ENCODE measurements around the gene ACOT8.
"Not testable (repeated sequence)": the region's sequence is repeated elsewhere in the genome, so short reads cannot be mapped to it uniquely, and the experiment has no call there.

Gene ACOT8

GRCh38 chr20:45886590-45887345, 29.6 kb upstream of the ACOT8 start:
- no peak for DNase-seq

GRCh38 chr20:45883100-45883469, 25.9 kb upstream of the ACOT8 start:
- DNase-seq: no peak

- DNase-seq: no peak
These were observed 25.4 kb upstream of the ACOT8 start for GRCh38 chr20:45882469-45883099.

- peak; percentile 99 for DNase-seq
These were observed 24.0 kb upstream of the ACOT8 start, which contains the start of gene ZSWIM1 for GRCh38 chr20:45880988-45881788. Gene ZSWIM1, plus strand, starts transcription at chr20:45881227. Its CDS starts 1,366 bp downstream, at chr20:45882593.

GRCh38 chr20:45878076-45878761, 21.0 kb upstream of the ACOT8 start:
- no peak for DNase-seq

GRCh38 chr20:45874576-45874975, 17.4 kb upstream of the ACOT8 start:
- no peak for DNase-seq

- not testable (repeated sequence) for DNase-seq
These were observed 16.9 kb upstream of the ACOT8 start for GRCh38 chr20:45874104-45874481.

GRCh38 chr20:45873409-45874103, 16.4 kb upstream of the ACOT8 start:
- DNase-seq: no peak

- no peak for DNase-seq
These were observed 15.4 kb upstream of the ACOT8 start for GRCh38 chr20:45872626-45873025.

GRCh38 chr20:45867819-45868176, 10.6 kb upstream of the ACOT8 start:
- DNase-seq: no peak

- DNase-seq: no peak
These were observed 10.1 kb upstream of the ACOT8 start for GRCh38 chr20:45867136-45867818.

- no peak for DNase-seq
These were observed 9.3 kb upstream of the ACOT8 start for GRCh38 chr20:45866454-45866853.

GRCh38 chr20:45863543-45864470, 6.6 kb upstream of the ACOT8 start:
- DNase-seq: no peak

- DNase-seq: no peak
These were observed 4.3 kb upstream of the ACOT8 start for GRCh38 chr20:45861221-45862075.

GRCh38 chr20:45860560-45861220, 3.5 kb upstream of the ACOT8 start:
- no peak for DNase-seq

- no peak for DNase-seq
These were observed 2.7 kb upstream of the ACOT8 start for GRCh38 chr20:45859916-45860315.

- DNase-seq: no peak
These were observed 657 bp upstream of the ACOT8 start for GRCh38 chr20:45857882-45858216.

- no peak for DNase-seq
These were observed 3.7 kb downstream of the ACOT8 start for GRCh38 chr20:45853484-45853883.

GRCh38 chr20:45852326-45852725, 4.9 kb downstream of the ACOT8 start:
- no peak for DNase-seq

Data from effector CD8-positive, alpha-beta T cell (primary cell).